Fibroblast of skin of right quadriceps (primary cell): ENCODE data around the gene TUBA8.
"Not testable (repeated sequence)": the region's sequence is repeated elsewhere in the genome, so short reads cannot be mapped to it uniquely, and the experiment has no call there.

ENCODE experiments used
- DNase-seq: peaks from one replicate; pipeline ENCODE4 v3.0.0-alpha.2; 2013

TUBA8 gene

DNA sequence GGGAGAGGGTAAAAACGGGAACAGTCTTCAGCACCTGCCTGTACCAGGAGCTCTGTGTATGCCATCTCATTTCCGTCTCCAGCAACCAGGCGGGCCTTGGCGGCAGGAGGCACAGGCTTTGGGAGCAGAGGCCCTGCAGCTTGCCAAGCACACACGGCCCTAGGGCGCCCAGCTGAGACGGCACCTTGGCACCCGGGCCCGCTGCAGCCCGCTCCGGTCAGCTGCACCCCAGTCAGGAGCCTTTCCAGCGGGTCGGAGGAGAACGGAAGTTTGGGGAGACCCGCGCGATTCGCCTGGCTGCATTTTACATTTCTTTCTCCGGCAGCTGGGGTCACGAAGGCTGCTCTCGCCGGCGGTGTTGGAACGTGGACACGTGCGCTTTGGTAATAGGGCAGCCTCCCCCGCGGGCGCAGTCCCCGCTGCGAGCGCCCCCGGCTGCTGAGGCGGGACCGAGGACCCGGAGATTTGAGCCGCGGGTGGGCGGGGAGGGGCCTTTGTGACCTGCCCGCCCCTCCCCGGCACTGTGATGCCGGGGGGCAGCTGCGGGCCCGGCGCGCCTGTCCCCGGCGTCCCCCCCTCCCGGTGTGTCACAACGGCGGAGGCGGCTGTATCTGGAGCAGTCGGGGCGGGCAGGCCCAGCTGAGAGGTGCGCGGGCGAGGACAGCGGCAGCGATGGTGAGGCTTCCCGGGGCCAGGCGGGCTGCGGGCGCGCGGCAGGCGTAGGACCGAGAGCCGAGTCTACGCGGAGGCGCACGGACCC lies at the start of gene TUBA8:
Gene TUBA8, plus strand, starts transcription at position 616 of the 760 bp plus-strand sequence. Its CDS starts 57 bp downstream, at position 673.
- no peak for DNase-seq

DNA sequence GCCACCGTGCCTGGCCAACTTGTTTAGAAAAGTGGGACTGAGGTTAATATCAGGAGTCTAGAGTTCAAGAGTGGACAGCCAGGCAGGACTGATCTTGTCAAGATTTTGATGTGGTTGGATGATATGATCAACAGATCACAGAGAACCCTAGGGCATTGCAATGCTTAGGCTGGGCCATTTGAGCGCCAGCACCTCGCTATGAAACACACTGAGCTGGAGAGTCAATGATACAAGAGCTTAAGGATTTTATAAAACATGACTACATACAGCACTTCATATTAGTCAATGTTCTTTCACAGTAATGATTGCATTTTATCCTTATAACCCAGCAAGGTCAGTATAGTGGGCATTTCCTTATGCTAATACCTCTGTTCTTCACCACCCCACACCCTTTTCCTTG lies 48.2 kb upstream of the TUBA8 start:
- DNase-seq, result no peak

DNA sequence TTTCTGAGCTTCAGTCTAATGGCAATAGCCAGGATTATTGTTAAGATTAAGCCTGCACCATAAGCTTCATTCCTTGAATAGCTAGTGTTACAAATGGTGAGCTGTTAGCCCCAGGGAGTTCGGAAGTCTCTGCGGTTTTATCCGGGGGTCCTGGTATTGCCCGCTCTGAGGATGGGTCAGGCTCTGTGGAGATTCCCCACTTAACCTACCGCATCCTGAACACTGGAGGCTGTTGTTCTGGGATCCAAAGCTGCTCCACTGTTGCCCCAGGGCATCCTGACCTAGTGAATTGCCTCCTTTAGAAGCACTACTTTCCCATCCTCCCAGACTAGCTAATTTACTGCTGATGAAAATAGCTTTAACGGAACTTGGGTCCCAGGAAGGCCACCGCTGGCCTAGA lies 47.3 kb upstream of the TUBA8 start:
- no peak for DNase-seq

DNA sequence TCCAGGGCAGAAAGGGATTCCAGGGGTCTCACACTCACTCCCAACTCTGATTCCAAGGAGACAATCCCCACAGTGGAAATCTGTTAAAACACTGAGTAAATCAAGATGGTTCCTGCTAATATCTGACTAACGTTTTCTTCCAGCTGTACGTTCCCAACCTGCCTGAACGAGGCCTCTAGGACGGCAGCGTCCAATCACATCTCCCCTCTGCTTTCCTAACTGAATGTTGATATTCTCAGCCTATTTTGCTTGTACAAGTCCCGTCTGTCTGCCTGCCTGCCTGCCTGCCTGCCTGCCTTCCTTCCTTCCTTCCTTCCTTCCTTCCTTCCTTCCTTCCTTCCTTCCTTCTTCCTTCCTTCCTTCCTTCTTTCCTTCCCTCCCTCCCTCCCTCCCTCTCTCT lies 46.9 kb upstream of the TUBA8 start:
- not testable (repeated sequence) for DNase-seq

DNA sequence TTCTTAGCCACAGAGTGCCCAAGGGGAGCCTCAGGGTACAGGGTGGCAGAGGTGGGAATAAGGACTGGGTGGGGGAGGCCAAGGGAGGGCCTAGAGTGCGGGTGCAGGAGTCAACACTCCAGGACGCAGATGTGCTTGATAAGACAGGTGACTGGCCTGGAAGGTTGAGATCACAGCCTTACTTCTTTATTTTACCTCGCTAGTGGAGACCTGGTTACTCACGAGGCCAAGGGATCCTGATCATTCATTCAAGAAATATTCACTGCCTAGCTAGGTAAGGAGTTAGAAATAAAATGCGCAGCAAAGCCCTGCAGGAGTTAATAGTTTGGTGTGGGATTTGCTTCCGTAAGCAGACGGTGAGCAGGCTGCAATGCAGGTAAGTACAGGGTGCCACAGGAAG lies 46.0 kb upstream of the TUBA8 start:
- DNase-seq, result no peak

DNA sequence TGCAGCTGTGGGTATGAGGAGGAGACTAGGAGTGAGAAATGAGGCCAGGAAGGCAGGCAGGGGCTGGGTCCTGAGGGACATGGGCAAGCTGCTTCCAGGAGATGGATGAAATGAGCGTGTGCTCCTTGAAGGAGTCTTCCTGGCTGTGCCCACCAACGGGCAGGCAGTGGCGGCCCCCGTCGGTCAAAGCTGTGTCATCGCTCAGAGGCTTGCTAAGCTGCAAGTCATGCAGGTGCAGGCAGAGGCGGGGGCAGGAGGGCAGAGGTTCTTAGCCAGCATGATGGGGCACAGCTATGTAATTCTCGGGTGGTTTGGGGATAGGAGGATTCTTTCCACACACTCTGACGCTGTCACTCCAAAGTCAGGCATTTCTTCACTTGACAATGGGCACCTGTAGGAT lies 45.4 kb upstream of the TUBA8 start:
- DNase-seq, result no peak

DNA sequence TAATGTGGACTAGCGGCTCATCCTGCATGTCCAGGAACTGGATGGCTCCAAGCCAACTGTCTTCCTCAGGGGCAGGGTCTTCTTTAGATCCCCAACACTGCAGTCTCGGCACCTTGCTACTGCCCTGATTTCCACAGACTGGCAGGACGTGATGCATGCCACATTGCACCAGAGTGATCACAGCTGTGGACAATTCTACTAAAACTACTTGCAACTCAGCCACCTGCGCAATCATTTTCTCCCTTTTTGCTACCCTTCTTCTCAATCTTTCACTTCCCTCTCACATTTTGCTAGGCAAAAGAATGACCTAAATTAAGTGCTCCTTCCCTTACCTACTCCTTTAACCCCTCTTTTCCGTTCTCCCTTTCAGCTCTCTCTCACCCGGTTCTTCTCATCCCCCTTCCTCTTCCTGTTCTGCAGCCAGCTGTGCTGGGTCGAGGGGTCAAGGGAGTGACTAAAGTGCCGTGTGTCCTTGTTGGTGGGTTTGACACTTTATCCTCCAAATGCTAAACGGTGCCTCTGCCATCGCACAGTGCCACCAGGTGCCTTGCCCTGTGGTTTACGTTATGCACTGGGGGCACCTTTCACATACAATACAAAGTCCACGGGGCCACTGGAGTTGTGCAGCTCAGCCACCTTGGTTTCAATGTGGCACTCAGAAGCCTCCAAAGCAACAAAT lies 44.3 kb upstream of the TUBA8 start:
- no peak for DNase-seq

DNA sequence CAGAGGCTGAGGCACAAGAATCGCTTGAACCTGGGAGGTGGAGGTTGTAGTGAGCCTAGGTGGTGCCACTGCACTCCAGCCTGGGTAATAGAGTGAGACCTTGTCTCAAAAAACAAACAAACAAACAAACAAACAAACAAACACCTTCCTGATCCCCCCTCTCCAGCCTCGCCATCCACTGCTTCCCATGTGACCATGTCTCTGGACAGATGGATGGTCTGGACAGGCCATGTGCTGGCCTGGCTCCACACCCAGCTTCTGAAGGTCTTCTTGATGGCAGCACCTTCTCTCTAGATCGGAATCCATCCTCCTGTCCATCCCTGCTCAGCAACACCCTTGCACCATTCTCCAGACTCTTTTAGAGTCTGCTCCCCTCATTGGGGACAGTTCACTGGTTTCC lies 43.5 kb upstream of the TUBA8 start:
- DNase-seq, result no peak

DNA sequence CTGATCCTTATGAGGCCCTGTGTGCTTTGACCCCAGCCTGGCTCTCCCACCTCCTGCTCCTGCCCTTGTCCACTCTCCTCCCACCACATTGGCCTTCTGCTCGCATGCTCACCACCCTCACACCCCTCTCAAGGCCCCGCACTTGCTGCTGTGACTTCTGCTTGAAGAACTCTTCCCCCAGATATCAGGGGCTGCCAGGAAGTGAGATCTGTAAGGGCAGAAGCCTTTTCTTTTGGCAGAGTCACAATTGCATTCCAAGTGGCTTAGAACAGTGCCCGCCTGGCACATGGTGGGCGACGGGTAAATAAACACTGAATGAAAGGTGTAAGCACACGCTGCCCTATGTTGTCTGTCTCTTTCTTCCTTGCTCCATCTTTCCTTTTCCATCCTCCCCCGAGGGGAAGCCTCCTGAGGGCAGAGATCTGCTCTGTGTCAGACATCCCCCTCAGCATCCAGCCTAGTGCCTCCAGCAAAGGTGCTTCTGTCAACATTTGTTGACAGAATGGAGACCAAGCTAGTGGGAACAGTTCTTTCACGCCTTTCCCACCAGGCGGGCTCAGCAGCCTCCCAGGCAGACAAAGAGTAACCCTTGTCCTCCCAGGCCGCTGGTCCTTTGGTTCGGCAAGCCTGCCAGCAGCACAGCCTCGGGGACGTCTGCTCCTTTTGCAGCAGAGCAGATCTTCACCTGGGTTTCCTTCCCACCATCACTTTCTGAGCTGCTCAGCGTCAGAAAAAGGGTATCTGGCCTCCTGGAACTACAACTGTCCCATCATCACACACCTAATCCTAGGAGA lies 42.9 kb upstream of the TUBA8 start:
- no peak for DNase-seq

DNA sequence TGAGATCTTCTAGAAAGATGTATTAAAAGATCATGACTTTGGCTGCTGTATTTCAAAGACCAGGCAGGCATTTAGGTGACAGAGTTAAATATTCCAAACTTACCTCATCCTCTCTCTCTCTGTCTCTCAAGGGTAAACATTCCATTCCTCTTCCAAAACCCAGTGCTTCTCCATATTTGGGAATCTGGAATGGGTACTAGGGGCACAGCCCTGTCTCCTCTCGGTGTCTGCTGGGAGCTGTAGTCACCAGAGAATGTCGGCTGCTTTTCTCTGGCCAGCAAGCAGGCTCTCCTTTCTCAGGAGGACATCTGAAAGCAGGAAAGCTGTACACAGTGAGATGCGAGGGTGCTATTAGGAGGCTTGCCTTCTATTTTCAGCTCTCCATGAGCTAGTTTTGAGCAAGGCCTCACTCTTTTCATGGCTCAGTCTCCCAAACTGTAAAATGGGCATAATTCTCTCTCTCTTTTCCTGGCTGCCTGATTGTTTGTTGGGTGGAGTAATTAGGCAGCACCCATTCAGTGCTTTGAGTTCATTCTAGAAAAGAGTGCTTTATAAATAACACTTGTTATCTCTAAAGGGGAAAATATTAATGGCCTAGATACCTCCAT lies 42.1 kb upstream of the TUBA8 start:
- DNase-seq, result peak; percentile 87

DNA sequence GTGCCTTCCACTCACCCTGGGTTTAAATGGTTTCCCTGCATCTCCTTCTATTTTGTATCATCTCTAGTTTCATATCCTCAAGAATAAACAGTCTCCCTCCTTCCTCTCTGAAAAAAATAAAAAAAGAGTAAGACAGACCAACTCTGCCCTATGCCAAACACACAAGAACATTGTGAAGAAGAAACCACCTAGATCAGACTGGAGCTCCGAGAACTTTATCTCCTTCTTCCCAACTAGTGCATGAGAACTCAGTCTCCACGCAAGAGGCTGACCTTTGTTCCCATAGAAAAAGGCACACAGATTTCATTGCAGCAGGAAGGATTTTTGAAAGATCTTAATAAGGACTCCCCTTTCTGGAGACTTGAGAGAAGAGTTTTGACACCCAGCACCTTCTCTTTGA lies 41.6 kb upstream of the TUBA8 start:
- no peak for DNase-seq

DNA sequence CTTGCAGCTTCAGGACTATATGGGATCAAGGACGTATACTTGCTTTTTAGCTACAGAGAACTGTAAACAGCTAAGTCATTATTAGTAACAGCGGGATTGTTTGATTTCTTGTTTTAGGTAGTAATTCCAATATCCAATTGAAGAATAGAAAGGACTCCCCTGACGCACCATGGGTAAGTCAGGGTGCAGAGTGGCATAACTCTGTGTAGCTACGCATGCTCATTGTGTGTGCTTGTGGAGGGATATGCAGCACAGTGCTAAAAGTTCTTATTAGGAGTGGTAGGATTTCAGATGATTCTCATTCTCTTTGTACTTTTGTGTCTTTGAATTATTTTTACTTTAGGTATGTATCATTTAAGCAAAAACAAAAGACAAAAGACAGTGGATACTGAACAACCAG lies 40.6 kb upstream of the TUBA8 start:
- no peak for DNase-seq

DNA sequence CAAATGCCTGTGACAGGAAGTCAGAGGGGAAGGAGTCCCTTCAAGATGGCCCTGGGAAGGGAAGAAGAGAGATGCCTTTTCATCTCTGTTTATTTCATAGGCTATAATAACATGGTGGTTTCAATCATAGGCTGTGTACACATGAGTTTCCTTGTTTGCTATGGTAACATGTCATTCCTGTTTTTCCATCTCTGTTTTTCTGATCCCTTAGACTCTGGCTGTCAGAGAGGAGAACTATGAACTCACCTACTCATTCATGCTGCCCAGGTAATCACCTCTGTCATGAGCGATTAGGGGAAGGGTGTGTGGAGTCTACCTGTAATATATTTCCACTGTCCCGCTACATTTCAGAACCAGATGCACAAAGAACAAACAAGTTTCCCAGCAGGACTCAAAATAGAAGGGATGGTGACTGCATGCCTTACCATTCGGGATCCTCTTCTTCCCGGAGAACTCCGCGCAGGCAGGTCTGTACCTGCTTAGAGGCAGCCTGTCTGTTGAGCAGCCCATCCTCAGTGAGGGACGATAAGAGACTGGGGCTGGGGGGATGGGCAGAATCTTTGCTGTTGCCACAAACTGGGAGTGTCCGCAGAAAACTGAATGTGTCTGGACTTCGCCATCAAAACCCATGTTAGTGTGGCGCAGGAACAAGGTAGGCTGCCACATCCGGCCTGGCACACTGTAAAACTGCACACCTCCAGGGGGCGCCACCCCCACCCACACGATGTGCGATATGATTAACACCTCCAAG lies 39.9 kb upstream of the TUBA8 start:
- no peak for DNase-seq

DNA sequence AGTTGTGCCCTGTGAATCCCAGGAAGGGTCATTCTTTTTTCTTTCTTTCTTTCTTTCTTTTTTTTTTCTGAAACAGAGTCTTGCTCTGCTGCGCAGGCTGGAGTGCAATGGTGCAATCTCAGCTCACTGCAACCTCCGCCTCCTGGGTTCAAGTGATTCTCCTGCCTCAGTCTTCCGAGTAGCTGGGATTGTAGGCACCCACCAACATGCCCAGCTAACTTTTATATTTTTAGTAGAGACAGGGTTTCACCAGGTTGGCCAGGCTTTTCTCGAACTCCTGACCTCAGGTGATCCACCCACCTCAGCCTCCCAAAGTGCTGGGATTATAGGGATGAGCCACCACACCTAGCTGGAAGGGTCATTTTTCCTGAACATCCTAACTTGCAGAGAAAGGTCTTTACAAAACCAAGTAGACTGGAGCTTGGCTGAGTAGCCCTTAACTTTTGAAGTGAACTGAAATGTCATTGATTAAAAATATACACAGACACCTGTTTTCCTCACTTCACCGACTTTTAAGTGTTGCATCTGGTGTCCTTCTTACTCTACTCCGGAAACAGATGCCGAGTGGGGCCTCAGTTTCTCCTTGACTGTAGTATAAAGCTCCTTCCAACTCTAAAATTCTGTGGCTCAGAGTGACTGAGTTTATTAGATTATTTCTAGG lies 39.2 kb upstream of the TUBA8 start:
- not testable (repeated sequence) for DNase-seq

DNA sequence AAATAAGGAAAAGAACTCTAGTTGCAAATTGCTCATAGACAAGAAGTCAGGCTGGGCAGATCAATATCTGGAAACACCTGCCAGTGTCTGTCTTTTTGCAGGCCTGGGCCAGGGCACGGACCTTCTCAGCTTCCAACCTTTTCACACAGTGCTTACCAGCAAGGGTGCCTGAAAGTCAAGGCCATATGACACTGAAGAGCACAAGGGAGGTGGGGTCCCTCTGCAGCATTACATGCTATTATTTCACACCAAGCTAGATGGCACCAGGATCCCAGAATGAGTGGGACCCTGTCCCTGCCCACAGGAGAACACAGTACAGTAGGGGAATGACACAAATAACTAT lies 38.7 kb upstream of the TUBA8 start:
- no peak for DNase-seq

DNA sequence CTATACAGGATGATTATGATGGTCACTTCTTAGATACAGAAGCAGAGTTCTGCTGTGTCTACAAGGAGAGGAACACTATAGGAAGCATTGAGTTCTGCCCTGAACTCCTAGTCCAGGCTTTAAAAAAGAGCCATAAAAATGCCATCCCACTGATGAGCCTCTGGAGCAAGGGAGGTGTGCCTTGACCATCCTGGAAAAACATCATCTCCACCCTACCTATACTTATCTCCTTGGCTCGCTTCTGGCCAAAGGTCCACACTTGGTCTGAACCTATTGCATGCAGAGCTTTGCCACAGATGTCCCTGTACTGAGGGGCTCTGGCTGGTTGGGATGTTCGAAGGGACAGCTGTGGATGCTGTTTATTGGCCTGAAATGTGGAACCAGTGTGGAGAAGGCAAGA lies 37.1 kb upstream of the TUBA8 start:
- no peak for DNase-seq

DNA sequence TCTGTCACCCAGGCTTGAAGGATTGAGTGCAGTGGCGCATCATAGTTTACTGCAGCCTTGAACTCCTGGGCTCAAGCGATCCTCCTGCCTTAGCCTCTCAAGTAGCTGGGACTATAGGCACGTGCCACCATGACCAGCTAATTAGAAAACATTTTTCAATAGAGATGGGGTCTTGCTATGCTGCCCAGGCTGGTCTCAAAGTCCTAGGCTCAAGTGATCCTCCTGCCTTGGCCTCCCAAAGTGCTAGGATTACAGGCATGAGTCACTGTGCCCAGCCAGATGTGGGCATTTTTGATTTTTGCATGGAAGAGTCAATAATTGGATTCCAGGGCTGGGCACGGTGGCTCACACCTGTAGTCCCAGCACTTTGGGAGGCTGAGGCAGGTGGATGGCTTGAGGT lies 36.7 kb upstream of the TUBA8 start:
- not testable (repeated sequence) for DNase-seq

DNA sequence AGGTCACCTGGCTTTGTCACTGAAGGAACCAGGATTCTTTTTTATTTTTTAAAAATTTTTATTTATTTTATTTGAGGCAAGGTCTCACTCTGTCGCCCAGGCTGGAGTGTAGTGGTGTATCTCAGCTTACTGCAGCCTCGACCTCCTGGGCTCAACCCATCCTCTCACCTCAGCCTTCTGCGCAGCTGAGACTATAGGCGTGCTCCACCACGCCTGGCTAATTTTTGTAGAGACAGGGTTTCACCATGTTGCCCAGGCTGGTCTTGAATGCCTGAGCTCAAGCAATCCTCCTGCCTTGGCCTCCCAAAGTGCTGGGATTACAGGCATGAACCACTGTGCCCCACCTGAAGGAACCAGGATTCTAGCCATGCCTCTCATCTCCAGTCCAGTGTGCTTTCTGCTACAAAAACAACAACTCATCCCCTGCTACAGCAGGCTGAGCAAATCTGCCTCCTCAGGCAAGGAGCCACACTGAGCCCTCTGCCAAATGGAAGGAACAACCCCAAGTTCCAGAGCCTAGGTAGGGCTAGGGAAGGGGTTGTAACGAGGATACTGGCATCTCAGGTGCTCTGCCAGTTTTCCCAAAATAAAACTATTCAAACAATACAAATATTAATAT lies 35.4 kb upstream of the TUBA8 start:
- DNase-seq, result no peak

DNA sequence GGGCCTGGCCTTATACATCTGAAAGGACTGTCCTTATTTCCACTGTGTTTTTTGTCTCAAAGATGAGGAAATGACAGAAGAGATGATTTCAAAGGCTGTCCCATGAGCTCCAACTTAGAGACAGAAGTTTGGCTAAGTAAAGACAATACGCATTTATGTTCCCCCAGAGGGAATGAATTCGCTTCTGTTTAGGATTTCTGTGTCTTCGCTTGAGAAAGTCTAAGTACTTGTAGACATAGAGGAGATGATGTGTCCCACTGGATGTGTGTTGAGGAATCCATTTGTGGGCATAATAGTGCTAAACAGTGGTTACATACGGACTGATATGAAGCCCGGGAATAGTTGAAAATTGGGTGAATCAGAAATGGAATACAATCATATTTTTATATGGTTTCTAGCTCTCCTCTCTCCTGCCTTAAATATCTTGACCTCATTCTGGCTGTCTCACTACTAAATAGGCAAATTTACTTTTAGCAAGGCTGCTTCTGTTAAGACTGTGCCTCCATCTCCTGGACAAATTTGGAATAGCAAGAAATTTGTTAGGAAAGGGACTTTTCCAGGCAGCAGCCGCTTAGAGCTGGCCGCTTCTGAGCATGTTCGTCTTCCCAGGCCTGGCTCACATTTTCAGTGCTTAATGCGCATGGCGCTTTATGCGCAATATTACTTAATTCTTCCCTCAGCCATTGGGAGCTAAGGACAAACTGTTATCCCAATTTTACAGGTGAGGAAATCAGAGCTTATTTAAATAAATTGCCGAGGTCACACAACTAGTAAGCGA lies 34.7 kb upstream of the TUBA8 start:
- DNase-seq, result peak; percentile 84

DNA sequence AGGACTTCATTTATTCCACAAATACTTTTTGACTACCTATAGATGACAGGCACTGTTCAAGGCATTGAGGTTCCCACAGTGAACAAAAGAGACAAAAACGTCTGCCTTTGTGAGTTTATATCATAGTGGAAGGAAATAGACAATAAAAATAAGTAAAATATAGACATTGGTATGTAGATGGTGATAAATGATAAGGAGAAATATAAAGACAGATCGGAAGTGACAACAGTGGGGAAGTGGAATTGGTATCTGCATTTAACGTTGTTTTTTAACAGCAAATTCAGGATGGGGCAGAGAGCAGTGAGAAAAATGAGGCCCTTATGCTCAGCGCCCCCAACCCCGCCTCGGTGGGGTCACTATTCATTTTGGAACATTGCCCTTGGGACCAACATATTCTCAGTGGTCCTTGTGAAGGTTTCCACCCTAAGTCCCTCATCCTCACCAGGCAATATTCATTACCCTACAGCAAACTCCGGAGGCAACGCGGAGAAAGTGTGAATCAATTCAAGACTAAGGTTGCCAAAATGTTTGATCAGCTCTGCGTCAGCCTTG lies 33.4 kb upstream of the TUBA8 start:
- DNase-seq, result no peak
